ENCODE results near the gene NTN5. TPM values are rescaled to one million over a fixed set of nuclear protein-coding genes. Genes with fewer than 3 reads are reported as not detected.

NTN5 gene
- total and polyA plus RNA-seq, 9 of the 15 experiments (the other 6 are each of a cell fraction or from before 2014, with no cell fraction given), result not detected

DNA sequence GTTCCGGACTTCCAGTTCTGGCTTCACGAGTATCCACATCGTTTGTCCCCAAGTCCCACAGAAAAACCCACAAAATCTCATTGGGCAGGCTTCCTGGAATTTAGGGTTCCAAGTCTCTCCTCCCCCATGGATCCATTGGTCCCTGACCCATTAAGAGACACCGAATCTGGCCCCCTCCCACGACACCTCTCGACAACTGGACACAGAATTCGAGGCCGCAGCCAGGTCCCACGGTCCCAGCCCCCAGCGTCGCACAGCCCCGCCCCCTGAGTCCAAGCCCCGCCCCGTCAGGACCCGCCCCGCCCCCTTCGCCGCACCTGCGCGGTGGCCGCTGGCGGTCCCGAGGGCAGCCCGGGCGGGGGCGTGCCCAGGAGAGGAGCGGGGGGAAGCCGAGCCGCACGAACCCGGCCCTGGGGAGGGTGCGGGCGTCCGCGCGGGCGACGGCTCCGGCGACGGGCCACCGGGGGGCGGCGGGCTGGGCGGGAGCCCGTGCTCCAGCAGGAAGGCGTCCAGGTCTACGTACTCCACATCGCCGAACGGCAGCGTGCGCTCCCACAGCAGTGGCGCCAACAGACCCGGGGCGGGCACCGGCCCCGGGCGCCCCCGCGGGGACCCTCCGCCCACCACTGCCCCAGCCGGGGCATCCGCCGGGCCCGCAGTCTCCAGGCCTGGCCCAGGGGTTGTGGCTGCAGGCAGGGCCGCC lies 37.4 kb downstream of the NTN5 start (continued):
- TF ChIP-seq CHD1 (IDR thresholded peaks at IDR 0.05; ENCODE audit: low read length), result peak; percentile 51
- TF ChIP-seq GABPB2 (CRISPR knock-in tag; conservative IDR thresholded peaks at IDR 0.05), result no peak
- peak; percentile 31; the same call in 1 of the 2 replicates for TF ChIP-seq SMAD4 (CRISPR knock-in tag; conservative IDR thresholded peaks at IDR 0.05)
- TF ChIP-seq ETV1 (tag; conservative IDR thresholded peaks at IDR 0.05; ENCODE audit: low read depth), result no peak
- peak; percentile 71 for TF ChIP-seq CXXC5 (CRISPR knock-in tag; IDR thresholded peaks at IDR 0.05)
- no peak for TF ChIP-seq ZKSCAN3 (CRISPR knock-in tag; IDR thresholded peaks at IDR 0.05)
- TF ChIP-seq ZNF79 (CRISPR knock-in tag; IDR thresholded peaks at IDR 0.05; ENCODE audit: low read depth), result no peak
- TF ChIP-seq TEAD1 (CRISPR knock-in tag; IDR thresholded peaks at IDR 0.05), result 0 out of 4 replicates have a peak, but pooled peaks of 1 of the 2 experiments have one; percentile 16
- no peak for TF ChIP-seq KLF6 (CRISPR knock-in tag; IDR thresholded peaks at IDR 0.05; ENCODE audit: borderline replicate concordance)
- no peak for TF ChIP-seq ARNT (IDR thresholded peaks at IDR 0.05)
- no peak for TF ChIP-seq ZNF778 (CRISPR knock-in tag; IDR thresholded peaks at IDR 0.05)
- TF ChIP-seq ZFX (CRISPR knock-in tag; IDR thresholded peaks at IDR 0.05), result peak; percentile 51
- no peak for TF ChIP-seq ZC3H11A (IDR thresholded peaks at IDR 0.05; ENCODE audit: low read depth, low read length)
- no peak for TF ChIP-seq ZNF589 (CRISPR knock-in tag; IDR thresholded peaks at IDR 0.05; ENCODE audit: low read depth)
- no peak for TF ChIP-seq SREBF1 (IDR thresholded peaks at IDR 0.05; ENCODE audit: borderline replicate concordance, low read depth, low read length)
- no peak for TF ChIP-seq EZH2 (IDR thresholded peaks at IDR 0.05; ENCODE audit: borderline replicate concordance, low read depth, low read length)
- no peak for TF ChIP-seq ZNF3 (CRISPR knock-in tag; IDR thresholded peaks at IDR 0.05)
- no peak for TF ChIP-seq HNRNPUL1 (IDR thresholded peaks at IDR 0.05; ENCODE audit: low read length)
- TF ChIP-seq, protein P1, sequence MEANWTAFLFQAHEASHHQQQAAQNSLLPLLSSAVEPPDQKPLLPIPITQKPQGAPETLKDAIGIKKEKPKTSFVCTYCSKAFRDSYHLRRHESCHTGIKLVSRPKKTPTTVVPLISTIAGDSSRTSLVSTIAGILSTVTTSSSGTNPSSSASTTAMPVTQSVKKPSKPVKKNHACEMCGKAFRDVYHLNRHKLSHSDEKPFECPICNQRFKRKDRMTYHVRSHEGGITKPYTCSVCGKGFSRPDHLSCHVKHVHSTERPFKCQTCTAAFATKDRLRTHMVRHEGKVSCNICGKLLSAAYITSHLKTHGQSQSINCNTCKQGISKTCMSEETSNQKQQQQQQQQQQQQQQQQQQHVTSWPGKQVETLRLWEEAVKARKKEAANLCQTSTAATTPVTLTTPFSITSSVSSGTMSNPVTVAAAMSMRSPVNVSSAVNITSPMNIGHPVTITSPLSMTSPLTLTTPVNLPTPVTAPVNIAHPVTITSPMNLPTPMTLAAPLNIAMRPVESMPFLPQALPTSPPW (CRISPR knock-in tag; IDR thresholded peaks at IDR 0.05), result peak; percentile 86
- TF ChIP-seq POLR2AphosphoS2 (IDR thresholded peaks at IDR 0.05; ENCODE audit: low read length), result no peak
- no peak for TF ChIP-seq JUNB (CRISPR knock-in tag; conservative IDR thresholded peaks at IDR 0.05)
- no peak for TF ChIP-seq BDP1 (IDR thresholded peaks at IDR 0.05; ENCODE audit: insufficient read depth, insufficient read length)
- TF ChIP-seq ZNF561 (CRISPR knock-in tag; conservative IDR thresholded peaks at IDR 0.05), result no peak
- TF ChIP-seq MCM5 (IDR thresholded peaks at IDR 0.05; ENCODE audit: low read depth), result no peak
- TF ChIP-seq ERF (CRISPR knock-in tag; IDR thresholded peaks at IDR 0.05), result no peak
- peak; percentile 51 to 66; a peak in 3 of 4 replicates for TF ChIP-seq MAZ (CRISPR knock-in tag; conservative IDR thresholded peaks at IDR 0.05 in 1 of 2, IDR thresholded peaks at IDR 0.05 in 1 of 2)
- no peak for TF ChIP-seq SMARCE1 (IDR thresholded peaks at IDR 0.05)
- 0 out of 2 replicates have a peak, but pooled peaks have one; percentile 22 for TF ChIP-seq CTBP1 (IDR thresholded peaks at IDR 0.05; ENCODE audit: borderline replicate concordance)
- peak; percentile 45 for TF ChIP-seq FIP1L1 (IDR thresholded peaks at IDR 0.05; ENCODE audit: low read depth, low read length, poor library complexity, severe bottlenecking)
- TF ChIP-seq RBM17 (IDR thresholded peaks at IDR 0.05; ENCODE audit: borderline replicate concordance, low read depth, low read length), result no peak
